ENCODE measurements around the gene MEP1A. TPM values are rescaled to one million over a fixed set of nuclear protein-coding genes. Genes with fewer than 3 reads are reported as not detected.
"Not testable (repeated sequence)": the region's sequence is repeated elsewhere in the genome, so short reads cannot be mapped to it uniquely, and the experiment has no call there.

The MEP1A gene
- total RNA-seq, 4 donors from 2014 or later: 0.17 TPM; not detected in 3

DNA sequence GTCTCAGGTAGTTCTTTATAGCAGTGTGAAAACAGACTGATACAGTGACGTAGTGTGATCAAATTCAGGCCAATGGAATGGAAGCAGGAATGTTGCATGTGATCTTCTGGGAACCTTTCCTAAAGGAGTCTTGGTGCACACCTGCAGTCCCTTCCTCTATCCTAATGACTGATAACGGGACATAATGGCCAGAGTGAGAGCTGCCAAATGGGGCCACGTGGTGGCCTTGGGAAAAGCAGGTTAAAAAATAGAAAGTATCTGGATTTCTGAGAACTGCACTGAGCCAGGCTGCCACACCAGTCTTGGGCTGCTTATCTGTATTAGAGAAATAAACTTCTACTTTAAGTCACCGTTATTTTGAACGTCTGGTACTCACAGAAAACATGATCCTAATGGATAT is 51.9 kb downstream of the MEP1A start:
- Histone ChIP-seq H3K27me3 (no peaks in the 10 kb centered on the region), H3K4me1 (peaks cover 5 to 11% (median 8%) of the 10 kb centered on the region in 4 donors), H3K9me3 (peaks cover 0 to 13% (median 9%) of the 10 kb centered on the region in 4 donors), H3K4me3 (no peak overlapping the region), H3K36me3 (no peaks in the 10 kb centered on the region), H3K27ac (replicated peaks in 1 of 4) (no peak overlapping the region)
- intact Hi-C loops (cut with DNase I): no loop called here
- no peak for TF ChIP-seq POLR2AphosphoS5 (IDR thresholded peaks at IDR 0.05)
- DNase-seq (ENCODE audit: extremely low spot score): peak; percentile 70
- WGBS: 75% methylated on average over 5 of the region's 5 CpGs

DNA sequence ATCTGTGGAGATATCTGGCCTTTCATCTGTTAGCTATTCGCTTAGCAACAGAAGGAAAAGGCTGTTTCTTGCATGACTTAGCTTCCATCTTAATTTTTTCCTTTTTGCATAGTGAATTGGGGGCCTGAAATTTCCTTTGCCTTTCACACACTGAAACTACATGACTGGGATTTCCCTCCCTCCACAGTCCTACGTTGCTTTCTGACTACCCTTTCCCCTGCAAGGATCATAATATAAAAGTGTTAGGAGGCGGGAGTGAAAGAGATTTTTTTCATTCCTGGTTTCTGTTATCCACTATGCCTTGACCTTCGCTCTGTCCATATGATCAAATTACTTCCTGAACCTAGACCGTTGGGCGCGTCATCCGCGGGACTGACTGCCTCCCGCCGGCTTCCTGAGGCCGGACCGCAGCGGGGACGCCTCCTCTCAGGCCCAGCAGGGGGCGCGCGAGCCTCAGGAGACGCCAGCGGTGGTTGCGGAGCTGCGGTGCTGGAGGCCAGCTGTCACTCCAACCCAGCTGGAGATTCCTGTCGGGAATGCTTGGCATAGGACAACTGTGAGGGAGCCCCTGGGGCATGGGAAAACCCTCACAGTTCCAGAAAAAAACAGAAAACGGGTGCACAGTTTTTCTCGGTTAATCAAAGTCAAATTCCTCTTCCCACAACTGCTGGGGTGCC is 55.6 kb downstream of the MEP1A start:
- no peaks in the 10 kb centered on the region for H3K9me3 ChIP-seq
- H3K27ac ChIP-seq (replicated peaks in 1 of 4): no peak overlapping the region
- peak; percentile 91 for DNase-seq (ENCODE audit: extremely low spot score)
- no peak overlapping the region for H3K4me3 ChIP-seq
- intact Hi-C loops (cut with DNase I): loop anchor here (2.0 kb wide), 2 partner anchors 200 to 462 kb away; no protein-coding TSS in a partner anchor
- WGBS: 9% methylated on average over 23 of the region's 25 CpGs
- peaks cover 0 to 5% (median 0%) of the 10 kb centered on the region in 4 donors for H3K36me3 ChIP-seq
- peaks cover 5 to 13% (median 10%) of the 10 kb centered on the region in 4 donors for H3K4me1 ChIP-seq
- H3K27me3 ChIP-seq: no peaks in the 10 kb centered on the region
- TF ChIP-seq, protein P1, sequence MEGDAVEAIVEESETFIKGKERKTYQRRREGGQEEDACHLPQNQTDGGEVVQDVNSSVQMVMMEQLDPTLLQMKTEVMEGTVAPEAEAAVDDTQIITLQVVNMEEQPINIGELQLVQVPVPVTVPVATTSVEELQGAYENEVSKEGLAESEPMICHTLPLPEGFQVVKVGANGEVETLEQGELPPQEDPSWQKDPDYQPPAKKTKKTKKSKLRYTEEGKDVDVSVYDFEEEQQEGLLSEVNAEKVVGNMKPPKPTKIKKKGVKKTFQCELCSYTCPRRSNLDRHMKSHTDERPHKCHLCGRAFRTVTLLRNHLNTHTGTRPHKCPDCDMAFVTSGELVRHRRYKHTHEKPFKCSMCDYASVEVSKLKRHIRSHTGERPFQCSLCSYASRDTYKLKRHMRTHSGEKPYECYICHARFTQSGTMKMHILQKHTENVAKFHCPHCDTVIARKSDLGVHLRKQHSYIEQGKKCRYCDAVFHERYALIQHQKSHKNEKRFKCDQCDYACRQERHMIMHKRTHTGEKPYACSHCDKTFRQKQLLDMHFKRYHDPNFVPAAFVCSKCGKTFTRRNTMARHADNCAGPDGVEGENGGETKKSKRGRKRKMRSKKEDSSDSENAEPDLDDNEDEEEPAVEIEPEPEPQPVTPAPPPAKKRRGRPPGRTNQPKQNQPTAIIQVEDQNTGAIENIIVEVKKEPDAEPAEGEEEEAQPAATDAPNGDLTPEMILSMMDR (IDR thresholded peaks at IDR 0.05): peak; percentile 90 to 99 (median 95)
- TF ChIP-seq POLR2A (IDR thresholded peaks at IDR 0.05; ENCODE audit: low read depth): no peak
- peak in 1 of 2 donors; percentile 35 for TF ChIP-seq POLR2AphosphoS5 (IDR thresholded peaks at IDR 0.05)
- no peak for TF ChIP-seq EP300 (IDR thresholded peaks at IDR 0.05)

DNA sequence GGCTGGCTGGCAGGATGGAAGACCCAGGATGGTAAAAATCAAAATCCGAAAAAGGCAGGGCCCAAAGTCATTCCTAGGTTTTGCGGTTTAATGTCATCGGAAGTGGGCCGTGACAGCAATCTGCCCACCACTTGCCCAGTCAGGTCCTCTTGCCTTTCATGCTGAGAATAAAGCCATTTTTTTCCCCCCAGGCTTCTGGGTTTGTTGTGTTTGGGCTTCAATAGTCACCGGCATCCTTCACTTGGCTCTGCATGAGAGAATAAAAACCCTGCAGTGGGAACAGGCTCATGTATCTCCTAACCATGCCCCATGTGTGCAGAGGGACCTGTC is 56.1 kb downstream of the MEP1A start:
- Histone ChIP-seq H3K9me3 (no peaks in the 10 kb centered on the region), H3K4me1 (peaks cover 5 to 13% (median 10%) of the 10 kb centered on the region in 4 donors), H3K4me3 (no peak overlapping the region)

GRCh38 chr6:46850792-46851191 is 57.6 kb downstream of the MEP1A start:
- intact Hi-C loops (cut with DNase I): no loop called here
- 78% methylated on average over 2 of the region's 2 CpGs for WGBS
- no peak for DNase-seq (ENCODE audit: extremely low spot score)

More for the DNA sequence above, 56.1 kb downstream of the MEP1A start:
- peaks cover 0 to 7% (median 0%) of the 10 kb centered on the region in 4 donors for H3K36me3 ChIP-seq
- DNase-seq (ENCODE audit: extremely low spot score): no peak
- intact Hi-C loops (cut with DNase I): loop anchor here (2.0 kb wide), 2 partner anchors 199 to 461 kb away; no protein-coding TSS in a partner anchor
- no peak overlapping the region for H3K27ac ChIP-seq (replicated peaks in 1 of 4)
- H3K27me3 ChIP-seq: no peaks in the 10 kb centered on the region
- WGBS: 55% methylated on average over 5 of the region's 5 CpGs
- no peak for TF ChIP-seq EP300 (IDR thresholded peaks at IDR 0.05)
- TF ChIP-seq, protein P1 (IDR thresholded peaks at IDR 0.05): no peak
- no peak for TF ChIP-seq POLR2A (IDR thresholded peaks at IDR 0.05; ENCODE audit: low read depth)
- no peak for TF ChIP-seq POLR2AphosphoS5 (IDR thresholded peaks at IDR 0.05)

GRCh38 chr6:46851576-46851975 is 58.4 kb downstream of the MEP1A start:
- H3K27ac ChIP-seq (replicated peaks in 1 of 4); DNase-seq (ENCODE audit: extremely low spot score); H3K27me3 ChIP-seq; H3K36me3 ChIP-seq; intact Hi-C loops (cut with DNase I); H3K4me3 ChIP-seq; H3K9me3 ChIP-seq: not testable (repeated sequence)
- peaks cover 5 to 13% (median 10%) of the 10 kb centered on the region in 4 donors for H3K4me1 ChIP-seq
- 66% methylated on average over 4 of the region's 4 CpGs for WGBS

More at GRCh38 chr6:46850792-46851191, 57.6 kb downstream of the MEP1A start:
- H3K9me3 ChIP-seq: no peaks in the 10 kb centered on the region
- TF ChIP-seq, protein P1 (IDR thresholded peaks at IDR 0.05): no peak
- TF ChIP-seq EP300 (IDR thresholded peaks at IDR 0.05) (no peak), POLR2A (IDR thresholded peaks at IDR 0.05; ENCODE audit: low read depth) (no peak), POLR2AphosphoS5 (IDR thresholded peaks at IDR 0.05) (no peak)
- no peaks in the 10 kb centered on the region for H3K27me3 ChIP-seq
- H3K27ac ChIP-seq (replicated peaks in 1 of 4): no peak overlapping the region
- peaks cover 5 to 13% (median 10%) of the 10 kb centered on the region in 4 donors for H3K4me1 ChIP-seq
- H3K36me3 ChIP-seq: peaks cover 0 to 7% (median 0%) of the 10 kb centered on the region in 4 donors
- no peak overlapping the region for H3K4me3 ChIP-seq

All from esophagus muscularis mucosa (tissue), 4 donors.